PFSK-1 (cell line): Measurements from ENCODE around the gene TMEM184A.

Experiments used
- FOXP2 ChIP-seq: optimal IDR thresholded peaks from 2 replicates; pipeline ENCODE3; 2011; ENCODE audit warnings: borderline replicate concordance, control low read depth, inconsistent platforms; ENCODE audit not compliant: insufficient read depth; ENCODE audit errors: extremely low read length, extremely low read depth
- POLR2AphosphoS5 ChIP-seq: IDR thresholded peaks from 2 replicates; pipeline ENCODE4 v1.6.1; 2012; ENCODE audit warnings: low read depth, mild to moderate bottlenecking, control low read depth, low read length, moderate library complexity
- SIN3A ChIP-seq: IDR thresholded peaks from 2 replicates; pipeline ENCODE4 v1.6.1; 2012; ENCODE audit warnings: mild to moderate bottlenecking, low read length, moderate library complexity, borderline replicate concordance; ENCODE audit not compliant: insufficient read depth
- TAF1 ChIP-seq: IDR thresholded peaks from 2 replicates; pipeline ENCODE4 v1.6.1; 2012; ENCODE audit warnings: low read length, control low read depth, borderline replicate concordance; ENCODE audit not compliant: insufficient read depth
- TF ChIP-seq, protein P1 (sequence below), 2 experiments: IDR thresholded peaks; 2 replicates each; pipeline versions ENCODE4 v1.6.1 to v1.8.0; 2011 to 2012; ENCODE audit warnings: low read depth in 2 of 2, low read length in 2 of 2, control low read depth in 1 of 2, inconsistent platforms in 1 of 2, mild to moderate bottlenecking in 1 of 2, moderate library complexity in 1 of 2; ENCODE audit not compliant: insufficient read depth in 1 of 2

The TMEM184A gene

GRCh38 chr7:1588978-1589377 lies 33.0 kb upstream of the TMEM184A start:
- TF ChIP-seq TAF1 (no peak), FOXP2 (no peak), SIN3A (no peak), POLR2AphosphoS5 (no peak)
- TF ChIP-seq, protein P1, sequence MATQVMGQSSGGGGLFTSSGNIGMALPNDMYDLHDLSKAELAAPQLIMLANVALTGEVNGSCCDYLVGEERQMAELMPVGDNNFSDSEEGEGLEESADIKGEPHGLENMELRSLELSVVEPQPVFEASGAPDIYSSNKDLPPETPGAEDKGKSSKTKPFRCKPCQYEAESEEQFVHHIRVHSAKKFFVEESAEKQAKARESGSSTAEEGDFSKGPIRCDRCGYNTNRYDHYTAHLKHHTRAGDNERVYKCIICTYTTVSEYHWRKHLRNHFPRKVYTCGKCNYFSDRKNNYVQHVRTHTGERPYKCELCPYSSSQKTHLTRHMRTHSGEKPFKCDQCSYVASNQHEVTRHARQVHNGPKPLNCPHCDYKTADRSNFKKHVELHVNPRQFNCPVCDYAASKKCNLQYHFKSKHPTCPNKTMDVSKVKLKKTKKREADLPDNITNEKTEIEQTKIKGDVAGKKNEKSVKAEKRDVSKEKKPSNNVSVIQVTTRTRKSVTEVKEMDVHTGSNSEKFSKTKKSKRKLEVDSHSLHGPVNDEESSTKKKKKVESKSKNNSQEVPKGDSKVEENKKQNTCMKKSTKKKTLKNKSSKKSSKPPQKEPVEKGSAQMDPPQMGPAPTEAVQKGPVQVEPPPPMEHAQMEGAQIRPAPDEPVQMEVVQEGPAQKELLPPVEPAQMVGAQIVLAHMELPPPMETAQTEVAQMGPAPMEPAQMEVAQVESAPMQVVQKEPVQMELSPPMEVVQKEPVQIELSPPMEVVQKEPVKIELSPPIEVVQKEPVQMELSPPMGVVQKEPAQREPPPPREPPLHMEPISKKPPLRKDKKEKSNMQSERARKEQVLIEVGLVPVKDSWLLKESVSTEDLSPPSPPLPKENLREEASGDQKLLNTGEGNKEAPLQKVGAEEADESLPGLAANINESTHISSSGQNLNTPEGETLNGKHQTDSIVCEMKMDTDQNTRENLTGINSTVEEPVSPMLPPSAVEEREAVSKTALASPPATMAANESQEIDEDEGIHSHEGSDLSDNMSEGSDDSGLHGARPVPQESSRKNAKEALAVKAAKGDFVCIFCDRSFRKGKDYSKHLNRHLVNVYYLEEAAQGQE (IDR thresholded peaks at IDR 0.05; ENCODE audit: insufficient read depth in 1 of 2, low read depth in 2 of 2, low read length in 2 of 2), result no peak

- TF ChIP-seq TAF1 (no peak), POLR2AphosphoS5 (no peak), FOXP2 (no peak), SIN3A (no peak)
- TF ChIP-seq, protein P1 (IDR thresholded peaks at IDR 0.05; ENCODE audit: insufficient read depth in 1 of 2, low read depth in 2 of 2, low read length in 2 of 2), result no peak
These were observed 31.7 kb upstream of the TMEM184A start for GRCh38 chr7:1587738-1588137.

GRCh38 chr7:1586827-1587705 lies 31.1 kb upstream of the TMEM184A start:
- no peak for TF ChIP-seq SIN3A
- no peak for TF ChIP-seq POLR2AphosphoS5

DNA sequence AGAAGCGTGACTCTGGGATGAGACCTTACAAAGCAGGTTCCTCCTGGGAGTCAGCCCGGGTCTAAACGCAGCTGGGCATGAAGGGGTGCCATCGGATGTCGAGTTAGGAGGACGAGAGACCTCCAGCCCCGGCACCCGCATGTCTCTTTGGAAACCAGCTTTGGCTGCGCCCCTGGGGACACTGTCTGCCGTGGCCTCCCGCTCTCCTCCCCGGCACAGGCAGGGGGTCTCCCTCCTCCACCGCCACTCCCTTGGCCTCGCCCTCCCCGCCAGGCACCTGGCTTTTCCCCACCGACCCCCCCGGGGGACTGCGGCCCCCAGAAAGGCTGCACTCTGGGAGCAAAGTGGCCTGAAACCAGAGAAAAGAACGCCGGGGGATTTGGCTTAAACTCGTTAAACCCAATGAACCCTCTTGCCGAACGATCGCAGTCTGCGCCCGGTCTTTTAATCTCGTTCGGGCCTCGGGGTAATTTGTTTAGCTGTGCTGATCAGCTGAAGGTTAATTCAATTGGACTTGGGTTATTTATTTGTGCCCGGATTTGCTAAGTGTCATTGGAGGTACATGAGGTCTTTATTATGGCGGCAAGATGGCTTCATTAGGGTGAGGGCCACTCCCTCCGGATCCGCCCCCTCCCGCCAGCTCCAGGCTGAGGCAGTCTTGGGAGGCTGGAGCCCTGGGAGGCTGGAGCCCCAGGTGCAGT lies 30.3 kb upstream of the TMEM184A start:
- TF ChIP-seq SIN3A (no peak), FOXP2 (no peak), POLR2AphosphoS5 (no peak), TAF1 (no peak)
- TF ChIP-seq, protein P1 (IDR thresholded peaks at IDR 0.05; ENCODE audit: insufficient read depth in 1 of 2, low read depth in 2 of 2, low read length in 2 of 2), result no peak

DNA sequence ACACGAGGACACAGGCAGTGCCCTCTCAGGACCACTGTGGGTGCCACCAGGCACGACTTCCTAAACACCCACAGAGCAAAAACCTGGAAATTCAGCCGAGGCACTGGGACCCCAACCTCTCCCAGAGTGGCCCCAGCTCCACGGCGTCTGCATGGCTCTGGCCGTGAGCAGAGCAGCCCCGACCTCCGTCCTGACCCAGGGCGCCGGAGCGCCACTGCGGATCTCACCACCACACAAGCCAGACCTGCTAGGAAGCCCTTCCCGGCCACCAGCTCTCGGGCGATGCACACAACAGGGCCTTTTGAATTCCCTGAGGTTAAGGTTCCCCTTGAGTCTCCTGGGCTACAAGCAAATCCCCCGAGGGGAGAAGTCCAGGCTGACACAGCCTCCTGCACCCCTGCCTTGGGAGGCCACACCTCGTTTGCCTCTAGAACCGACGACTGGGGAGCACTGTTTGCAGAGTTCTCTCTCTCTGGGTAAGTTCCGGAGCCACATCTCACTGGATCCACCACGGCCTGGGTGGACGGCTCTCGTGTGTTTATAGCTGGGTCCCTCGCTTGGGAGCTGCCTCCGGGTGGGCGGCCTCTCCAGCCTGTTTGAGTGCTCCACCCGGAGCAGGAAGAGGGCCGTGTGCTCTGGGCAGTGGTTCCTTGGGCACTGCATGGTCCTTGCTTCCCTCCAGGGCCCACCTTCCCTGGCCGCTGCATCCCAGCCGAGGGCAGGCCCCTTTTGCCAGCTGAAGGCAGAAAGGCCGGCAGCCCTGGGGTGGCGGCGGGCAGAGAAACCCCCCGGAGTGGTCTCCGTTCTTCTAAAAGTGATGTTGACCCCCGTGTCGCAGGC lies 29.4 kb upstream of the TMEM184A start:
- TF ChIP-seq FOXP2, result no peak
- TF ChIP-seq, protein P1 (IDR thresholded peaks at IDR 0.05; ENCODE audit: insufficient read depth in 1 of 2, low read depth in 2 of 2, low read length in 2 of 2), result no peak
- TF ChIP-seq SIN3A, result no peak
- TF ChIP-seq POLR2AphosphoS5, result no peak
- TF ChIP-seq TAF1, result no peak
